Activated CD4-positive, CD25-positive, alpha-beta regulatory T cell treated with anti-CD3 and anti-CD28 coated beads, Interleukin-2, amount 50 U/mL, for 16 hours (primary cell): Measurements from ENCODE around the gene MCEMP1.

Experiments used
- DNase-seq: peaks from one replicate; pipeline ENCODE4 v3.0.0-alpha.2; 2020; ENCODE audit warnings: low read depth, low spot score

MCEMP1 gene

GRCh38 chr19:7670790-7671189 lies 6.1 kb upstream of the MCEMP1 start:
- no peak for DNase-seq

- DNase-seq, result no peak
Measured at GRCh38 chr19:7672522-7672921, 4.4 kb upstream of the MCEMP1 start.

DNA sequence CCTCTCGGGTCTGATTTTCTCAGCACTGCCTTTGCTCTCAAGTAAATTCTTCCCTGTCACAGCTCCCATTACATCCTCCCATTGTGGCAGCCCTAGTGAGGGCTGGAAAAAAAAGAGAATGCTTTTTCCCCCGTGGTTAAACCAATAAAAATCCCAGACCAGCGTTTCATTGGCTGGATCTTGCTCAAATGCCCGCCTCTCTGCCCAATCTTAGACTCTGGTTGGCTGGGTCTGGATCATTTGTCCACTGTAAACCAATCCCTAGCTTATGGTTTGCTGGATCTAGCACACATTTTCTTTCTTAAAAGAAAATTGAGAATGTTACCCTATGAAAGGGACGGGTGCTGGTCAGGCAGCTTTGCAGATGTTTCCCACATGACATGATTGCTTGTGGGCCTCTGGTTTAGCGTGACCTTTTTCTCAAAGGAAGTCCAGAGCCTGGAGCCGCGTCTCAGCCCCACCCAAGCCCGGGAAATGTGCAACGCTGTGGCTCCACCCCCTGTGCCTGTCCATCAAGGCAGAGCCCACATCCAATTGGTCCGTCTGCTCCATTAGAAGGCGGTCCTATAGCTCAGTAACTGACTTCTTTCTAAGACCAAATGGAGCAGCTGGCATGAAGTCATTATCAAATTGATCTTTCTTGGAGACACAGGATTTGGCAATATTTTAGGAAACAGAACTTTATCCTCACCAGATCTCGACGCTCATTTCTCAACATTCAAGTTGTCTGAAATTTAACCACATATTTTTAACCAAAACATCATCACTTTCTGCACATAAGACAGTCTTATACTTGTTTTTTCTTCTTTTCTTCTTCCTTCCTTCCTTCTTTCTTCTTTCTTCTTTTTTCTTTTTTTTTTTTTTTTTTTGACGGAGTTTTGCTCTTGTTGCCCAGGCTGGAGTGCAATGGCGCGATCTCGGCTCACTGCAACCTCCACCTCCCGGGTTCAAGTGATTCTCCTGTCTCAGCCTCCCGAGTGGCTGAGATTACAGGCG lies 2.6 kb upstream of the MCEMP1 start:
- DNase-seq, result no peak

DNA sequence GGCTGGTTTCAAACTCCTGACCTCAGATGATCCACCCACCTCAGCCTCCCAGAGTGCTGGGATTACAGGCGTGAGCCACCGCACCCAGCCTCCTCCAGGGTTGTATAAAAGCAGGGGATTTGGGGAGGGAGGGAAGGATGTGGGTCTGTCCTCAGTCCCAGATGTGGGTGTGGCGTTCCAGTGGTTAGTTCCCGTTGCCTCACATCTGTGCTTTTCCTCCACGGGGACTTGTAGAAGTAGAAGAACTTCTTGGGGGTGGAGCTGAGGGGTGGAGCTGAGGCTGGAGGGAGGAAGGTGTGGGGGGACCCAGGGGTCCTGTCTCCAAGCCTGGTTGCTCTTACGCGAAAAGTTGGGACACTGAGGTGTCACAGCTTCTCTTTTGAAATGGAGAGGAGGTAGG lies 514 bp upstream of the MCEMP1 start:
- DNase-seq, result no peak

DNA sequence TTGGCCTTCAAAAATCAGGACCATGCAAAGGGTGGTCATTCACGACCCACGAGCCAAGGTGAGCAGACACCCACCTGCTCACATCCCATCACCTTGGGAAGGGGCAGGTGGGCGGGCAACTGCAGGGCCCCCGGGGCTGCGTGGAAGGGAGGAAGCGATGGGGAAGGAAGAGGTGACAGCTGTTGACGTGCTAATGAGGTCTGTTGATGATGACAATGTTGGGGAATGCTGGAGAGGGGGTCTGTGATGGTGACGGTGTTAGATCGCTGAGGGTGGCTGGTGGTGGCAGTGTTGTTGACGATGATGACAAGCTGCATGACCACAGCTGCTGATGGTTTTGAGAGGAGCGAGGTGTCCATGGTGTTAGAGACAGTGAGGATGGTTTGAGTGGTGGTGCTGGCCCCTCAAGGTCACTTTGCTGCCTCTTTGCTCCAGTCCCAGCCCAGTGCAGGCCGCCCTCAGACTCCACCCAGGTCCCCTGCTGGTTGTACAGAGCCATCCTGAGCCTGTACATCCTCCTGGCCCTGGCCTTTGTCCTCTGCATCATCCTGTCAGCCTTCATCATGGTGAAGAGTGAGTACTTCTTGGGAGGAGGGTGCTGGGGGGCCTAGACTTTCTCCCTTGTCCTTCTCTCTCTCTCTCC lies 900 bp downstream of the MCEMP1 start:
- no peak for DNase-seq

DNA sequence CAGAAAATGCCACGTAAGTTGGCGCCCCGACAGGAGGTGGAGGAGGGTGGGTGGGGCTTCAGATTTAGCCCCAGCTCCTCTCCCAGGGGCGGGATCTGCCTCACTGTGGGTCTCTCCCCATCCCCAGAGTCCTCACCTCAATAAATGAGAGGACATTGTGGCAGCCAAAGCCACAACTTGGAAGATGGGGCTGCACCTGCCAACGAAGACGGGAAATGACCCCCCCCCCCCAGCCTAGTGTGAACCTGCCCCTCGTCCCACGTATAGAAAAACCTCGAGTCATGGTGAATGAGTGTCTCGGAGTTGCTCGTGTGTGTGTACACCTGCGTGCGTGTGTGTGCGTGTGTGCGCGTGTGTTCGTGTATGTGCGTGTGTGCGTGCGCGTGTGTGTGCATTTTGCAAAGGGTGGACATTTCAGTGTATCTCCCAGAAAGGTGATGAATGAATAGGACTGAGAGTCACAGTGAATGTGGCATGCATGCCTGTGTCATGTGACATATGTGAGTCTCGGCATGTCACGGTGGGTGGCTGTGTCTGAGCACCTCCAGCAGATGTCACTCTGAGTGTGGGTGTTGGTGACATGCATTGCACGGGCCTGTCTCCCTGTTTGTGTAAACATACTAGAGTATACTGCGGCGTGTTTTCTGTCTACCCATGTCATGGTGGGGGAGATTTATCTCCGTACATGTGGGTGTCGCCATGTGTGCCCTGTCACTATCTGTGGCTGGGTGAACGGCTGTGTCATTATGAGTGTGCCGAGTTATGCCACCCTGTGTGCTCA lies 2.3 kb downstream of the MCEMP1 start:
- DNase-seq, result peak; percentile 62

GRCh38 chr19:7679771-7680605 lies 3.1 kb downstream of the MCEMP1 start:
- no peak for DNase-seq

DNA sequence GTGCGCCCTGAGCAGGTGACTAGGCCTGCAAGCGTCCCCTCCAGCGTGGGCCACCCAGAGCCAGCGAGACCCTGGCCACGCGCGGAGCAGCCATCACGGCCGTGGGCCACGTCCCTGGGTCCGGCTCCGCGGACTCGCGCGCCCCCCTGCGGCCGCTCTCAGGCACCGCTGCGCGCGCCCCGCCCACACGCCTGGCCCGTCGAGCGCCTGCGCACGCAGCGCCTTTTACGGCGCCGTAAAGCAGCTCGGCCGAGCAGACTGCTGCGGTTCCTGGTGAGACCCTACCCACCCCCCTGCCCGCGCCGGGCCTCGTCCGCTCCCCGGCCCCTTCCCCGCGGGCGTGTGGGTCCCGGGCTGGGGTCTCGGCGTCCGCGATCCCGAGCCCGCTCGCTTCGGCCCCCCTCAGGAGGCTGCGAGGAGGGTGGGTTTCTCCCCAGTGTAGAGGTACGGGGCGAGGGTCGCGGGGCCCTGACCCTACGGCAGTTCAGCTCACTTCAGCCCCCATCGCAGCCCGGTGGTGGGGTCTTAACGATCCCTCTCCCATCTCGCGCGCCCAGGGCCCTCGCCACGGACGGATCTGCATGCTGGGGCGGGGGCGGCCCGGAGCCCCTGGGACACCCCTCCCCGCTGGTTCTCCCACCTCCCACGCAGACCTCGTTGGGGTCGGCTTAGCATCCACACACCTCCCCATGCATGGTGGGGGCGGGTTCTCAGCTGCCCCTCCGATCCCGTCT lies 3.9 kb downstream of the MCEMP1 start, which contains the start of gene TRAPPC5:
TRAPPC5 (plus strand) TSS at position 228 of the 734 bp plus-strand sequence. CDS start 1,421 bp downstream, outside the sequence.
- DNase-seq, result peak; percentile 76

- peak; percentile 70 for DNase-seq
Measured at GRCh38 chr19:7681340-7682174, 4.7 kb downstream of the MCEMP1 start.

- DNase-seq, result no peak
Measured at GRCh38 chr19:7682175-7682855, 5.4 kb downstream of the MCEMP1 start.

GRCh38 chr19:7685546-7686445 lies 8.9 kb downstream of the MCEMP1 start:
- no peak for DNase-seq

- DNase-seq, result no peak
Measured at GRCh38 chr19:7687177-7687576, 10.3 kb downstream of the MCEMP1 start.

GRCh38 chr19:7689165-7689564 lies 12.3 kb downstream of the MCEMP1 start:
- DNase-seq, result no peak

DNA sequence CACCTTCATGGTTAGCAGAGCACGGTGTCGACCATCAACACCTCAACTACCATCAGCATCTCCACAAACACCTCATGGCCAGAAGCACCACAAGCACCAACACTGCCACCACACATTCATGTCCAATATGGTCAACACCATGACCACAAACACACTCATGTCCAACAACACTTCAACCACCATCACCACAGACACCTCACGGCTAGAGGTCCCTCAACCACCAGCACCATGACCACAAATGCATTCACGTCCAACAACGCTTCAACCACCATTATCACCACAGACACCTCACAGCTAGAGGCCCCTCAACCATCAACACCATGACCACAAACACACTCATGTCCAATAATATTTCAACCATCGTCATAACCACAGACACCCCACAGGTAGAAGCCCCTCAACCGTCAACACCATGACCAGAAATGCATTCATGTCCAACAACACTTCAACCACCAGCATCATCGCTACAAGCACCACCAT lies 13.9 kb downstream of the MCEMP1 start:
- no peak for DNase-seq

DNA sequence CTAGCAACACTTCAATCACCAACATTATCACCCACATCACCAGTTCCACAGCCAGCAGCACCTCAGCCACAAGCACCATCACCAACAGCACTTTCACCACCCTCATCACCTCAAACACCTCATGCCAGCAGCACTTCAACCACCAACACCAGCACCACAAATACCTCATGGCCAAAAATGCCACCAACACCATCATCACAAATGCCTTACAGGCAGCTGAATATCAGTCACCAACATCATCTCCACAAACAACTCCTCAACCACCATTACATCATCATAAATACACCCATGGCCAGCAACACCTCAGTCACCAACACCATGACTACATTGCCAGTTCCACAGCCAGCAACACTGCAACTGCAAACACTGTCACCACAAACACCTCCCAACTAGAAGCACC lies 14.6 kb downstream of the MCEMP1 start:
- no peak for DNase-seq

- DNase-seq, result no peak
Measured at GRCh38 chr19:7692417-7693088, 15.7 kb downstream of the MCEMP1 start.

GRCh38 chr19:7694499-7694898 lies 17.6 kb downstream of the MCEMP1 start:
- no peak for DNase-seq
